Right hindlimb (tissue), 1 donor: ENCODE measurements around the gene ORC4.

Experiments
- DNase-seq: peaks from one replicate; pipeline ENCODE4 v3.0.0-alpha.2; 2018

The ORC4 gene

DNA sequence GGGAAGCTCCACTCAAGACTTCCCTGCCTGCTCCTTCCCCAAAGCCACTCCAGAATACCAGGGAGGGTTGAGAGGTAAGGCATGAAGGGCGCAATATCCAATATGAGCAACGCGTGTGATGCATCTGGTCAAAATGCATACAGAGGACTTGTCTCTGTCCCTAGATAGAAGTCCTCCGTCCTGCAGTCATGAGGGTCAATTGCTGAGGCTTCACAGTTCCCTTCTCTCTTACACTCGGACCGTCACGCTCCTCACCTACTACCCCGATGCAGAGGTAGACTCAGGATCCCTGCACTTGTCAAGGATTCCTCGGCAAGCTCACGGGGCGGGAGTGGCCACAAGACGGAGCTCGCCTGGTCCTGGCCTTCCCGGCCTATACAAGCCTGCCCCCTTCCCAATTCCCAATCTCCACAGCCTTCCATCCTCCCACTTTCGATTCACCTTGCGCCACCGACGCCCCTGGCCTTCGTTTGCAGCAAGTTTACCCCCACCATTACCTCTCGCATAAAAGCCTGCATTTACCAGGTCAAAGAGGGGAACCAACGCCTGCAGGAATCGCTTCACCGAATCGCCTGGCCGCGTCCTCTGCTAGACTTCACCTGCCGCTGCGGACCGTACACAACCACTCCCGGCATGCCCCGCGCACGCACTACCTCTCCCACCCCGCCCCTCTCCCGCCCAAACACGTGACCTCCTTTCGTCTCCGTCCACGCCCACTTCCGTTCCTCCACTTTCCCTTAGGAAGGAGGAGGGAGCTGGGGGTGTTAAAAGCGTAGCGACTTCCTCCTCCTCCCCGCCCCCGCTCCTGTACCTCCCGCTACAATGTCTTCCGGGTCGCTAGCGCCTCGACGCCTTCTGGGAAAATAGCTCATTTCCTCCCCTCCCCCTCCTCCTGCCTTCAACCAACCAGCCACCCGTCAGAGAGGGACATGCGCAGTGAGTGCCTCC lies at the start of gene ORC4:
Gene ORC4 (minus strand): TSS at position 627 of the 948 bp plus-strand sequence. CDS start 44,779 bp downstream, outside the sequence.
- DNase-seq = peak; percentile 99

DNA sequence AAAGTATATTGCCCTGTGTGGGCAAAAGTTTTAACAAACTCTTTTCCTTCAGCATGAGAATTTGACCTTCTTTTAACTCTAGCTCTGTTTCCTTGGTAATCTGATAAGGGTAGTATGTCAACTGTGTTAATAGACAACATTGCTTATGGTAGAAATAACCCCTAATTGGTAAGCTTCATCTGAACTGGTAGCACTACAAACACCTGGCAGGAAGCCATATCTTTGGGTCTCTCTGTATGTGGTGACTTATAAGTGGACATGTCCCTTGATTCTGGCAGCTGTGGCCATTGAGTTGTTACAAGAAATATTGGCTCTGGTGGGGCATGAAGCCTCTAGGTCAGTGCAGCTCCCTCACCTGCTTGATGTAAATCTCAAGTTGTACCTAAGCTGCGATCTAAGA lies 47.3 kb upstream of the ORC4 start:
- no peak for DNase-seq

DNA sequence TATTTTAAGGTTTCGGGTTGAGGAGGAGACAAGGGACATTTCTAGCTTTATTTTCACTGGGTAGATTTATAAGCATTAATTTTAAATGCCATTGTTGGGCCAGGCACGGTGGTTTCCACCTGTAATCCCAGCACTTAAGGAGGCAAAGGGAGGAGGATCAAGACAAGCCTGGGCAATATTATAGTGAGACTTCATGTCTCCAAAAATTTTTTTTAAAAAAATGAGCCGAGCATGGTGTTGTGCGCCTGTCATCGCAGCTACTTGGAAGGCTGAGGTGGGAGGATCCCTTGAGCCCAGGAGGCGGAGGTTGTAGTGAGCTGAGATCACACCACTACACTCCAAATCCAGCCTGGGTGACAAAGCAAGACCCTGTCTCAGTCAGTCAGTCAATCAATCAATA lies 45.4 kb upstream of the ORC4 start:
- DNase-seq = no peak

DNA sequence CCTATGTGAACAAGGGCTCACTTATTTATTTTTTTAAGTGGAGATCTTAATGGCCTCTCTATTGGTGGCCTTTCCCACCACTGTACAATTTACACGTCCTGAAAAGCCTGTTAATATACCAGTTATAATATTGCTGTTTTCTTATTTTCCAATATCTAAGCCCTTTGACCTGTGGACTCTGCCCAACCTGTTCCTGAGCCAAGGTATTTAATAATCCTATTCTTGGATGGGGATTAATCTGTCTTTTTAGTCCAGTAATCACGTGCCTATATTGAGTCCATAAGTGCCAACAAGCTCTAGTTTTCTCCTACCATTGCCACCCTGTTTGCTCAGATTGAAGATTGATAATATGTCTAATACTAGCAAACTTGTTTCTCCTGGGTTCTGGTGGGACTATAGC lies 43.1 kb upstream of the ORC4 start:
- DNase-seq = no peak

DNA sequence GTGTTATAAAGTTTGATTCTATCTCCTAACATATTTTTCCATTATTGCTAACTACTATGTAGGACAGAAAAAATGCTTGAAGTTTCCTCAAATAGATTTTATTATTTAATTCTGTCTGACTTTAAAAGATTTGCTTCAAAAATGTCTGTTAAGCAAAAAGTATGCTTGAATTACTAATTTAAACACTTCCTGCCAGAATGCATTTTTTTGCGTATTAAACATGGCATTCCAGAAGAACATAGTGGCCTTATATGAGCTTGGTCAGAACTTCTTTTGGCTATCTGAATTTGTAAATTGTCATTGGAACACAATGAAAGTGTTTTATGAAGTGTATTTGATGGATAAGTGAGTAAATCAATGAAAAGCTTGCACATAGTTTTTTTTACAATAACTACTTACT lies 38.1 kb upstream of the ORC4 start:
- DNase-seq = no peak

DNA sequence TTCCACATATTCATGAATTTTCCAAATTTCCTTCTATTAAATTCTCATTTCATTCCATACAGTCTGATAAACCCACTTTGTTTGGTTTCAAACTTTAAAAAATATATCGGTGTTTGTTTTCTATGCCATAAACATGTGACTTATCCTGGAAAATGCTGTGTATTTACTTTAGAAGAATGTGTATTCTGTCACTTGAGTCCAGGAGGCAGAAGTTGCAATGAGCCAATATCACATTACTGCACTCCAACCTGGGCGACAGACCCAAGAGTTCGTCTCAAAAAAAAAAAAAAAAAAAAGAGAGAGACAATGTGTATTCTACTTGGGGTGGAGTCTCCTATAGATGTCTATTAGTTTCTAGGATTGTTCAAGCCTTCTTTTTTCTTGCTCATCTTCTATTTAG lies 32.1 kb upstream of the ORC4 start:
- DNase-seq = no peak

DNA sequence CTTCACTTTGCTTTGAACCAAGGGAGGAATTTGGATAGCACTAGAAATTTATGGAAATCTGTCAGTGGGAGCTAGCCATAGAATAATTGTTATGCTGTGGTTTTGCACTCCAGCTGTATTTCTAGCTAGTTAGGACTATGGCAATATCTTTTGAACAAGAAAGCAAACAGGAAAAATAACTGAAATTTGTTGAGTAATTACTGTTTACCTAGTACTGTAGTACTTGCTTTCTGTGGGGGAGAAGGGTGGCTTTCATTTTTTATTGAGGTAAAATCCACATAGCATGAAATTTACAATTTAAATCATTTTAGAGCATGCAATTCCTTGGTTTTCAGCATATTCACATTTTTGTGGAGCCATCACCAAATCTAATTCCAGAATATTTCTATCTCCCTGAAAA lies 28.7 kb upstream of the ORC4 start:
- no peak for DNase-seq

DNA sequence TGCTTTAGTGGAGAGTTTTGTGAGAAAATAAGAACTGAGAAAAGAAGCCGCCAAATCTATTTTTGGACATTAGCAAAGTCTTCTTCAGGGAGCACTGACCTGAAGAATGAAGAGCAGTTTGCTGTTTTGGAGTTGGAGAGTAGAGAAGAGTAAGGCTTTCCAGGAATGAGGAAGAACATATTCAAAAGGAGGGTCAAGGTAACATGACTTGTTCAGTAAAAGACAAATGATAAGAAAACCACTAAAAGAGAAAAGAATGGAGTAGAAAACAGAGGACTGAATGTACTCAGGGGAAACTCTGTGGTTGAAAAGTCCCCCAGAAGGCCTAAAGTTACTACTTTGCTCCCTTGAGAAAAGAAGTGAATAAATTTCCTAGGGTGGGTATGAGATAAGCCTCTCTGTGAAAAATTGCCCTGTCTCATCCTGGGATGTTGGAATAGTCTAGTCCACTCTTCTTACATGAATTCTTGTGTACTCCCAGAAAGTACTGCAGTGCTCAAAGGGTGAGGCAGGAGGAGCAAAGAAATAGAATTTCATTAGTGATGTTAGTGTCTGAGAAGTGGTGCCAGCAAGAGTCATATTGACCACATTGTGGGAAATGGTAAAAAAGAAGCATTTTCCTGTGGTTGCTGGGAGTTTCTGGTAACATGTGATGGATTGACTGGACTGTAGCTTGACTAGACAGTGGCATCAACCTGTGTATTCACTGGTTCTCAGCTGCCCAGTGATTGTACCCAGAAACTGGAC lies 28.1 kb upstream of the ORC4 start:
- no peak for DNase-seq

DNA sequence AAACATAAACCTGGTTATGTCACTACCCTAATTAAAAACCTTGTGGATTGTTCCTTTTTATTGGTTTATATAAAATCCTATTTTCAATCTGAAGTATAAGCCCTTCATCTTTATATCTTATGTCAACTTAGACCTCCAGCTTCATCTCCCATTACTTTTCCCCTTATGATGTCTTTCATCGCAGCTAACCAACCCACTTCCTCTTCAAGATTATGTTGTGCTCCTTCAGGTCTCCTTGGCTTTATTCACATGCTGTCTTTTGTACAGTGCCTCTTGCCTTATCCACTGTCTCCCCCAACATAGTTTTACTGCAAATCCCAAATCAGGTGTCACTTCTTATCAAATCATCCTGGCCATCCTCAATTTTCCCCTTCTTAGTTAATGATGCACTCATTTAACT lies 26.3 kb upstream of the ORC4 start:
- DNase-seq = no peak

DNA sequence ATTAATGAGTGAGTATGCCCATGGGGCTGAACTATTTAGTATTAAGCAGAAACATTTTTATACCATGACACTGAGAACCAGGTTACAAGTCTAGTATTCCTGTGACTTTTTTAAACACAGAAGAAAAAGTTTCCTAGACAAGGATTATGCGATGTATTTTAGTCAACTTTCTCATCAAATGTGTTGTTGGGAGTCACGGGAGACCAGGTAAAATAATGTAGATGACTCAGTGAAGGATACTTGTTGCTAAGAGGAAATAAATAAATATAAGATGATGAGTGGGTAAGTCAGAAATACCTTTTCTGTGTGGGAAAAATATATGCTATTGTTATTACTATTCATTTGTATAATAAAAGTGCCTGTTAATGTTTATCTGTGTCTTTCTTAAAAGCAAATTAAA lies 23.8 kb upstream of the ORC4 start:
- no peak for DNase-seq

DNA sequence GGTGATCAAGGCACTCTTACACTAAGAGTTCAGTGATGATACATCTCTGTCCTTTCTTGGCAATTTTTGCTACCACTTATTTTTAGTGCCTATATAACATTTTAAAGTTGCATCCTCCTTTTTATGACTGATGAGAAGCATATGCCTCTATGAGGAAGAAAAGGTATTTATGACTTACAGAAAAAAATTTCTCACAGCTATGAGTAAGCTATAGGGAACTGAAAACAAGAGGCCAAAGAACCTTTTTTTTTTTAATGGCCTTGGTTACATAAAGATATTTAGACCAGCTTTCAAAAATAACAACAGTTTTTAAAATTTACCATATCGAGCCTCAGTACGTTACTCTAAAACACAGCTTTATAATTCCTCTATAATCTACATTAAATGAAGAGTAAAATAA lies 21.7 kb upstream of the ORC4 start:
- DNase-seq = no peak

DNA sequence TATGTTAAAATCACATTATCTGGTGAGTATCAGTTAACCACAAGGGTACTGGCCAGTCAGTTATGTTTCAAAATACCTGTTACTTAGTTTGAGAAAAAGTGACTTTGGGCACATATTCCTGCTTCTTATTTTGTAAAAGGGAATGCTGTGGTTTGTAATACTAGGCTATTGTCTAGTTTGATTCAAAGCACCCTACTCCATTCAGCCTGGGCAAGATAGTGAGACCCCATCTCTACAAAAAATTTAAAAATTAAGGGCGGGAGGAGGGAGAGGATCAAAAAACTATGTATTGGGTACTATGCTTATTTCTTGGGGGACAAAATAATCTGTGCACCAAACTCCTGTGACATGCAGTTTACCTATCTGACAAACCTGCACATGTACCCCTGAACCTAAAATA lies 19.2 kb upstream of the ORC4 start:
- DNase-seq = no peak

DNA sequence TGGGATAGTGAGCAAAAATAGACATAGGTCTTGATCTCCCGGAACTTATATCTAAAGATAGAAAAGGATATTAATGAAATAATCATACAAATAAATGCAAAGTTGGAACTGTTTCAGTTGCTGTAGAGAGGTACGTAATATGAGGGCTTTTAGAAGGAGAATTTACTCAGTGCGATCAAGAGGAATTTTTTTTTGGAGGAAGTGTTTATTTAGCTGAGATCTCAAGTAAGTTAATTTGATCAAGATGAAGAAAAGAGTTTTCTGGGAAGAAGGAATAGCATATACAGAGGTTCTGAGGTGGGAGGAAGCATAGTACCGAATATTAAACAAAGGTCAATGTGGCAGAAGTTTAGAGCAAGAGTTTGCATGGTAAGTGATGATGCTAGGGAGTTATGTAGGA lies 11.7 kb upstream of the ORC4 start:
- no peak for DNase-seq

DNA sequence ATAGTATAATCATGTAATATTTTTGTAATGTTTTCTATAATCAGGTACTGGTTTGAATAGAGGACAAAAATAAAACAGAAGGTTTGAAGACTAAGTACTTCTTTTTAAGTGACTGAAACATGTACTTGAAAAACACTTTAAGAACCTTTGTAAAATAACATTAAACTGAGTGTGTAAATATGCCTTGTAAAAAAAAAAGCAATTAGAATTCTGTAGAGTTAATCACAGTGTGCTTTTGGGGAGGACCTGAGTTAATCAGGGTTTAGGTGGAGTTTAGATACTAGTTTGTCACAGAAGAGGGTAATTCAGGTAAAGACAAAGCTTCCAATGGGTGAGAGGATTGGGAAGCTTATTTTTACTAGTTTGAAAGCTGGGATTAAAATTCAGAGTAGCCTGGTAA lies 10.6 kb upstream of the ORC4 start:
- DNase-seq = no peak

DNA sequence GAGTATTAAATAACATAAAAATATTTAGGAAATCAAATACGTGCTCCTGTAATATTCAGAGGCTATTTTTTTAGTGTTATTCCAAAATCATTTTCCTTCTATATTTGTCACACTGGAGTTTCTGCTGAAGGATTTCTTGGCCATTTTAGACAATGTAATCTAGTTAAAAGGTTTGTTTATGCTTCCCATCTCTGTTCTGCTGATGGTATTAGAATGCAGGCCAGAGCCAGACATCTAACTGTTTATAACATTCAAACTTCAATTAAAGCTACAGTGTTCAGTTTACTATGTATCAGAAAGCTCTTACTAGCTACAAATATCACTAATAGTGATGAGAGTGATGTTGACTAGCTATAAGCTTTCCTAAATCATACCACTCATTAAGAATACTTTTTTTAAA lies 8.2 kb upstream of the ORC4 start:
- DNase-seq = no peak

DNA sequence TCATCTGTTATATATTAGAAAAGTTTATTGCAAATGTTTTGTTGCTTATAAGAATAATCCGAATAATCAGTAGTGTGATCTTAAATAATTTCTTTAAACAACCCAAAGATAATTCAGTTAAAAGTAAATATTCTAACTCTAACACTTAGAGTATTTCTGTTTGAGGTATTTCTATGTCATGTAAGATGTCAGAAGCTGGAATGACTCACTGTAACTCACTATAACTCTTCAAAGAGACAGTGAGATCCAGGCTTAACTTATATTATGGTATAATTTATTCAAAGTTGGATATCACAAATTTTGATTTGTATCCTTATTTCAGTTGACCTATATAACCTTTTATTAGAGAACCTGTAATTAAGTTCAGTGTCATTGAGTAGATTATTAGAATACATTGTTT lies 7.3 kb upstream of the ORC4 start:
- DNase-seq = no peak

DNA sequence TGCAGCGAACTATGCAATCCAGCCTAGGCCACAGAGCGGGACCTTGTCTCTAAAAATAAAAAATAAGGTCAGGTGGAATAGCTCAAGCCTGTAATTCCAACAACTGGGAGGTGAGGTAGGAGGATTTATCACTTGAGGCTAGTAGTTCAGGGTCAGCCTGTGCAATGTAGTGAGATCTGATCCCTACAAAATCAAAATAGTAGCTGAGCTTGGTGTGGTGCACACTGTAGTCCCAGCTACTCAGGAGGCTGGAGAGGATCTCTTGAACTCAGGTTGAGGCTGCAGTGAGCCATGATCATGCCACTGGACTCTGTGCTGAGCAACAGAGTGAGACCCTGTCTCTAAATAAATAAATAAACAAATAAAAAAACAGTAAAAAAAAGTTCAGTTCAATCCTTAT lies 6.0 kb upstream of the ORC4 start:
- no peak for DNase-seq

DNA sequence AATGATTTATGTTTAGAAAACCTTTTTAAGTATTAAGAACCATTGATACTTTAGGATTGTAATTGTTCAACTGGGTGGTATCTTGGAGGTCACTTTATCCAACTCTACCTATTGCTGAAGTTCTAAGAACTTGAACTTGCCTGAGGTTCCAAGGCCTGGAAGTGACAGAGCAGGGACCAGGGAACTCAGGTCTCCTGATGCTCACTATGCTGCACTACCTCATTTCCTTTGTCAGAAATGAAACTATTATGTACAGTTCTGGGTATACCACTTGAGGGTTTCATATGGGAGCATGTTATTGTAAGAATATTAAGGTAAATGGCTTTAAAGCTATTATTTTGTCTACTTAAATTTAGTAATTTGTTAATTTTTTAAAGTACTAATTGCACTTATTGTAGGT lies 3.3 kb upstream of the ORC4 start:
- no peak for DNase-seq

DNA sequence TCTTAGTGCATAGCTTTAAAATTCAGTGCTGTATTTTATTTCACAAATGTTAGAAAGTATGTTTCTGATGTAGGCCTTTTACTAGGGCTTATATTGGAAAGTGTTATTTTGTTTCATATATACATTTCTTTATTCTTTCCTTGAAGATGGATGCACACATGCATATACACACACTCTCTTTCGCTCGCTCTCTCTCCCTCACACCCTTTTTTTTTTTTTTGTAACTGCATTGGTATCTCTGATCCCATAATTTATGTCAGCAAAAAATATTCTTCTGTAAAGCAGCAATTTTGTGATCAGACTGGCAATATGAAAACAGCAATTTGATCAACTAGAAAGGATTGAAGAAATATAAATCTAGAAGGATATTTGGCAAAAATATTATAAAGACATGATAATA lies 2.3 kb upstream of the ORC4 start:
- no peak for DNase-seq

DNA sequence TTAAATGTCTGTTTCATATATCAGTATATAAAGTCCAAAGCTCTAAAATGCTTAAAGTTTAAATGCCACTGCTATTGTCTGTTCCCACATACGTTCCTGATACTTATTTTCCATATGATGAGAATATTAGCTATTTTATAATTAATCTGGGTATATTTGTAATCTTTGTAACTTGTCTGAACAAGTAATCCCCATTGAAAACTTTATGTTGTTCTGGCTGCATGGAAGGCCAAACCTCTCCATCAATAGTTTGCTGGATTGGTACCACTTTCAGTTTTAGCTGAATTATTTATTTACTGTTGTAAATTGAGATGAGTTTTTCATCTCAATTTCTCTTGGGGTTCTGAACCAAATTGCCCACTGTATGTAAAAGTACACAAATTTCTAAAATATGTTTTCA lies 1.8 kb upstream of the ORC4 start:
- DNase-seq = no peak

DNA sequence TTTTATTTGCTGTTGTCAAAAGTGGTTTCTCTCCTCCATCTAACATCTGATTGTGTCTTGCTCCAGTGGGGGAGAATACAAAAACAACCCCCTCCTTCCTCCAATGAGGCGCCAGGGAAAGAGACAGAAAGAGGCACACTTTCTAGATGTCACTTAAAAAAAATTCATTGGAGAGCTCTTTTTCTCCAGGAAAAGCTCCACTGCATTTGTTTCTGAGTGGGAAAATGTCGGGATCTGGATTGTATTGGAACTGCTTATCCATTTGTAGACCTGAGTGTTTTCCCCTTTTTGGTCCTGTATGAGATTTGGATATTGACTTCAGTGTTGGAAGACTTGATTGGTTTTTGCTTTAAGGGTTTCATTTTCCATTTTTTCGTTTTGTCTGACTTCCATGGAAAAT lies 1.3 kb upstream of the ORC4 start:
- DNase-seq = no peak

DNA sequence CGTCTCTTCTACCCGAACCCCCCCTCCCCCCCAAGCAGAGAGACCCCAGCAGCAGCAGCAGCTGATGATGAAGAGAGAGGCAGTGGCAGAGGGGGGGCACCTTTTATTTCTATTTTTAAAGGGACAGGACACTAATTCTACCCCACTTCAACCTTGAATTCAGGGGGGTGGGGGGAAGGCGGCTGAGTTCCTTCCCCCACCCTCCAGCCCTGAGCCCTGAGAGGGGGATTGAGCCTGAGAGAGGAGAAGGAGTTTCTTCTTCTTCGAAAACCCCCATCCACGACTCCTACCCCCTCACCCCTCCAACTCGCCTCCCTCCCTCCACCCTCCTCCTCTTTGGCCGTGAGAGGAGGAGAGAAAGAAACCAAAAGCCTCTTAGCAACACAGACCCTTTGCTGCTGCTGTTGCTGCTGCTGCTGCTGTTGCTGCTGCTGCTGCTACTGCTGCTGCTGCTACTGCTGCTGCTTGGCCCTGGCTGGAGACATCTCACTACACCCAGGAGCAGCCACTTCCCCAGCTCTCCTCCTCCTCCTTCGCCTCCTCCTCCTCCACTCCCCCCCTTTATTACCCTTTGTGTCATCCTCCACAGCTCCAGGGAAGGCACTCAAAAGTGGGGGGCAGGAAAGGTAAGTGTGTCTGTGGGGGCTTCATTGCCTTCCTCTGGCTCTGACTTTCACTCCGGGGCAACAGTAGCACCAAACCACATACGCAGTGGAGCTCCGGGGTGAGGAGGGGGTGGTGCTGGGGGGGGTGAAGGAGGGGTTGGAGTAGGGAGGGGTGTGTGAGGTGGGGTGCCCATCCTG lies 723 bp upstream of the ORC4 start, which contains the start of gene MBD5:
Gene MBD5 (plus strand): TSS at position 33 of the 803 bp plus-strand sequence.
- no peak for DNase-seq

DNA sequence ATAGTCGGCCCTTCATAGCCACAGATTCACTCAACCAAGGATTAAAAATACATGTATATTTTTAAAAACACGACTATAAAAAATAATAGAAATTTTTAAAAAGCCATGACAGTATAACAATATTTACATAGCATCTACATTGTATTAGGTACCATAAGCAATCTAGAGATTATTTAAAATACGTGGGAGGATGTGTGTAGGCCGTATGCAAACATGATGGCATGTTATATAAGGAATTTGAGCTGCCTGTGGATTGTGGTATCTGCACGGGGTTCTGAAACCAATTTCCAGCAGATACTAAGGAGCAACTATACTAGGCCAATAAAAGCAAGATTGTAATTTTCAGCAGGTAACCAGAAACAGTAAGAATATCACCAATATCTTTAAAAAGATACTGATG lies 5.9 kb downstream of the ORC4 start:
- no peak for DNase-seq
